GM18861 (cell line): Measurements from ENCODE around the gene GRID2.
"Not testable (repeated sequence)": the region's sequence is repeated elsewhere in the genome, so short reads cannot be mapped to it uniquely, and the experiment has no call there.

ENCODE experiments used
- ATAC-seq: cut with Tn5 transposase; IDR thresholded peaks from one replicate; pipeline ENCODE4 v1.9.1; 2021; ENCODE audit not compliant: unreplicated experiment

Gene GRID2

DNA sequence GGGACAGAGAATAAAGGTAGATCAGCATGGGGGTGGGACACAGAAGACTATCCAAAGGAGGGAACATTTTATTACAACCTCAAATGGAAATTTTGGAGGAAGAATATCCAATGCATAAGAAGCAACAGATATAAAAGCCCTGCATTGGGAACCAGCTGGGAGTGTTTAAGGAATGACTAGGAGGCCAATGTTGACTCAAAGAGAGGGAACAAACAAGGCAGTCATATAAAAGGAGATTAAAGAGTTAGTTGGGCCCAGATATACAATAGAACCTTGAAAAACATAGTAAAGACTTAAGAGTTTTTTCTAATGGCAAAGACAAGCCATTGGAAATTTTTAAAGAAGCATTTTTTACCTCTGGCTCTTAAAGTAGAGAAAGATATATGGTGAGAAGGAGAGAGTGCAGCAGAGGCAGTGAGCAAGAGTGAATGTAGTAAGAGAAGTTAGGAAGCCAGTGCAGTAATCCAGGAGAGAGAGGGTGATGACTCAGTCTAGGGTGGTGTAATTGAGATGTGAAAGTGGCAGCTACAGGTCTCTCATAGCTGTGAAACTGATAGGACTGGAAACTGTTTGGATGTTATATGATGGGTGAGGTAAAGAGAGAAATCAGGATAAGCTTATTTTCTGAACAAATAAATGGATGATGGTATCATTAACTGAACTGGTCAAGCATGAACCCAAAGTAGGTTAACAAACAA is 1342.6 kb downstream of the GRID2 start:
- peak; percentile 59 for ATAC-seq

DNA sequence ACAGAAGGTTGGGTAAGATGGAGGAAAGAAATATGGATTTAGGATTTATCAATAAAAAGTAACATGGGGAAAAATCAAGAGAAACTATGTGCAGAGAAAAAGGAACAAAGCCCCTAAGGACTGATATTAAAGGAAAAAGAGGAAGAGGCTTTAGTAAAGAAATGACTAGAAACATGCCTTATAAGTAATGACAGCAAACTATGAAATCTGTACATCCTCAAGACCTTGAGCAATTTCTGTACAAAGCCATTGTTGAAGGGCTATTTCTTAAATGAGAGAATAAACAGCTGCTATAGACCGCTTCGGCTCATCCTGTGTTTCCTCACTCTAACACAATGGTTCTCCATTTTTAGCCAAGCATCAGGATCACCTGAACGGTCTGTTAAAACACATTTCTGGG is 1344.5 kb downstream of the GRID2 start:
- no peak for ATAC-seq

DNA sequence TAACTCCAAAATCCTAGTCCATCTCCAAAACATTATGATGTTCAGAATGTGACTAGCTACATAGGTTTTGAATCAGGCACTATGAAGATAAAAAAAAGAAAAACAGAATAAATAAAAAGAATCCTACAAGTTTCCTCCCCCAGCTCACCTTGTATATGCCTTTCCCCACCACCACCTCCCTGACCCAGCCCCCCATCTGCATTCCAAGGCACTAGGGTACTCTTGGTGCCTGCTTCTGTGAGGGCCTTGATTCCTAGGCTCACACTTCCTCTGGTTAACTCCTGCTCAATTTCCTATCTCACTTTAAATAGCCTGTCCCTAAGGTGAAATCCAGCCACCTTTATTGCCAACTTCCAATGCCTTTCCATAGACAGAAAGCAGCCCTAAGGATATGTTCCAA is 1346.1 kb downstream of the GRID2 start:
- no peak for ATAC-seq

DNA sequence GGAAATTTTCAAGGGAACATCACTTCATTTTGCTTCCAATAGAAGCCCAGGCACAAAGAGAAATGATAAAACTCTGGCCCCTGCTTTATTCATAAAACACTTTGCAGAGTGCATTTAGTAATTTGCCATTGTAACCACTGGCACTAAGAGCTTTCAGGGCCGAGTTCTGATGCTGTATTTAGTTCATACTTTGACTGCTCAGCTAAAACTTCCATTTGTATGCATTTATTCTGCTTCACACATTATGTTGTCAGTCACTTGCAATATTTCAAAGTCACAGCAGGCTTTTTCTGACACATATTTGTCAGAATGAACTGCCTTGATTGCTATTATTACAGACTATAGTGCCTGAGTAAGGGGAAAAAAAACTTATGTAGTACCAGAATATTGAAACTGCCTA is 1350.4 kb downstream of the GRID2 start:
- ATAC-seq = no peak

DNA sequence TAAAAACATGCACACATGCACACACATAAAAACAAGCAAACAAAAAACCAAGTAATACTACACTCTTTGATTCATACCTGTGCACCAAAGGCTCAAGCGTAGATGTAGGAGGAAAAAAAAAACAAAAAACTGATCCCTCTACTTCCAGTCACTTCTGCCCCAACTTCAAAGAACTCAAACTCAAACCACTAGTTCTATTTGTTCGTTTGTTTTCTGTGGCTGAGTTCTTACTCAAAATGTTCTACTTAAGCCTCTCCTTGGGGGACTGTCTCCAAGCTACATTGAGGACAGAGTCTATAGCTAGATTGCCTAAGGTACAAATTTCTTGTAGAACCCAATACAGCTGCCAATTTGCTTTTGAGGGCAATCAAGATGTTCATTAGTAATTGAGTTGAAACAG is 1353.8 kb downstream of the GRID2 start:
- peak; percentile 62 for ATAC-seq

DNA sequence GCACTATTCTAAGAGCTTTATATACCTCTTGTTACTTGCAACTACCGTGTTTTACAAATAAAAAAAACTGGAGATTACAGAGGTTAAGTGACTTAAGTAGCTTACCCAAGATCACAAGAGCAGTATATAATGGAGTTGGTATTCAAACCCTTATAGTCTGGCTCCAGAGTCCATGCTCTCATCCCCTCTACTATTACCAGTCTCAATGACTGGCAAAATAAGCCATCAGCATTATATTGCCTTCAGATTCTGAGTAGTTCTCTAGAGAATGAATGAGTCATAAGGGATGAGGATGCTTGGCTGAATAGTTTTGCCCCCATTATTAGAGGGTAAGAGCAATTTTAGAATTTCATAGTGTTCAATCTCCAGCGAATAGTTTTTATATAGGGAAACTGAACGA is 1354.7 kb downstream of the GRID2 start:
- peak; percentile 40 for ATAC-seq

DNA sequence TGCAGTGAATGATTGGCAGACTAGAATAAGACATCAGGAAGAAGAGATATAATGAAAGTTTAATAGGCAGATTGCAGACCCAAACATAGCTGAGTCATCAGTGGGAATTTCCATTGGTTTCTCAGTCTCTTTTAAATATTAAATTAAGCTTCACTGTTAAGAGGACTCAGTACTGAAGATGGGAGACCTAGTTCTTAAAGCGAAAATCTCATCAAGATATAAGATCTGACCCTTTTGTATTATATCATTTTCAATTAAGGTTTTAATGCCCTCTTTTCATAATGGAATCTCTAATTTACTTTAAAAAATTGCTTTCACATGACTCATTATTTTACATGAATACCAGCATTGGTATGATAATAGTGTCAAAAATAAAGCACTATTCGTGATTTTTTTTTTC is 1355.9 kb downstream of the GRID2 start:
- ATAC-seq = no peak

DNA sequence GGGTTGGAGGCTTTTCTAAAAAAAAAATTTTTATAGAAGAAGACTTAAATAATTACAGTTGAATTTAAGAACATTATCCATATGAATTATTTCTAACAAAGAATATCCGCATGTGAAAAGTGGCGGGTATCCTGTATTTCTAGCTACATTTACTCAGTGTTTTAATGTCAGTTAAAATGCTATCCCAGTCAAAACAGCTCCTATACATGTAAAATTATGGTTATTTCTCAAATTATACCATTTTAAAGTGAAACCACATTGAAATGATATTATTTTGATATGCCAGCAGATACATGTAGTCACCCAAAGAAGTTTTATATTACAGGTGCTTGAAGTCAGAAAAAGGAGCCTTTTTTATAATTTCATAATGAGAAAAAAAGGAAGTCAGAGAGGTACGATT is 1356.3 kb downstream of the GRID2 start:
- ATAC-seq = no peak

DNA sequence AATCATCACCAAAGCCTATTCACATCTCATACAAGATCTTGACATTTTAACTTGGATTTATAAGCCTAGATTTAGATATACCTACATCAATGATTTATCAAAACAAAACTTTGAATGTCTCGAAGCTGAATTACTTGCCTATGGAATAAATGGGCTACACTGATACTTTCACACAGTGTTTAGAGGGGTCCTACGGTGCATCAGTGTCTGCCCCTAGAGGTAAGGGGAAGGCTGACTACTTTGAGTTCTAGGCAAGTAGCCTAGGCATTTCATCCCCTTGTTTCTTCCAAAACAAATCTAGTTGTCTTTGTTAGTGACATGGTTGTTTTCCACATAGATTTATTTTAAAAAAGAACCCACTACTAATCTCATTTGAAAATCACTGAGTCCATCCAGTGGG is 1366.7 kb downstream of the GRID2 start:
- ATAC-seq = no peak

DNA sequence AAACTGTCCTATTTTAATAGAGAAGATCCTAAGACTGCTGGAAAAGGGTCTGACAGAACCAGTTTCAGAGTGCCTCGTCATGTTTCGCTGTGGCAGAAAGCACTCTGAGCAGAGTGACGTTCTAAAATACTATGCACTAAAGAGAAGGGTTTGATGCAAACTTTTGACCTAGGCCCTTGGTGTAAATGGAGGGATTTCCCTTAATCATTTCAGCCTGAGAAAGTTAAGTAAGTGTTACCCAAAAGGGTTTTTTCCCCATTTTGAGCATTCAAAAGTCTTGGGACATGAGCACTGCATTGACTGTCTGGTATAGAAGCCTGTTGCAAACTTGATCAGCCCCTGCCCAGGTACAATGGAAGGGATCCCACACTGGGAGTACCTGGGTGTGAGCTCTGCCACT is 1367.3 kb downstream of the GRID2 start:
- no peak for ATAC-seq

DNA sequence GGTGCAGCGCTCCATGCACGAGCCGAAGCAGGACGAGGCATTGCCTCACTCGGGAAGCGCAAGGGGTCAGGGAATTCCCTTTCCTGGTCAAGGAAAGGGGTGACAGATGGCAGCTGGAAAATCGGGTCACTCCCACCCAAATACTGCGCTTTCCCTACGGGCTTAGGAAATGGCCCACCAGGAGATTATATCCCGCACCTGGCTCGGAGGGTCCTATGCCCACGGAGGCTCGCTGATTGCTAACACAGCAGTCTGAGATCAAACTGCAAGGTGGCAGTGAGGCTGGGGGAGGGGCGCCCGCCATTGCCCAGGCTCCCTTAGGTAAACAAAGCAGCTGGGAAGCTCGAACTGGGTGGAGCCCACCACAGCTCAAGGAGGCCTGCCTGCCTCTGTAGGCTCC is 1373.2 kb downstream of the GRID2 start:
- not testable (repeated sequence) for ATAC-seq

DNA sequence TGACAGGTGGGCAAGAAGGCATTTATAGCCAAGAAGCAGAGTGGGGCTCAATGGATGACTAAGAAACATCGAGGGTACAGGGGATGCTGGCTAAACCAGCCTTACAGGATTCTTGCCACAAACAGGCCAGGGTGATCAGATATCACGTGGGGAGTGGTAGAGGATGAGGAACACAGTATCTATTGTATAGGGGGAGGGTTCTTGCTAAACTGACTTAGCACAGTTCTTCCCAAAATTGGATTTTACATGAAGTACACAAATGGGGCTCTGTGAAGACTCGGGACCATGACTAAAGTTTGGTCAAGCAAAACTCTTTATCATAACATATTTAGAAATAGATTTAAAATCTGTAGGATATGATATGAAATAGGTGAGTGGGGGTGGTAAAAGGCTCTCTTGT is 1380.8 kb downstream of the GRID2 start:
- no peak for ATAC-seq

DNA sequence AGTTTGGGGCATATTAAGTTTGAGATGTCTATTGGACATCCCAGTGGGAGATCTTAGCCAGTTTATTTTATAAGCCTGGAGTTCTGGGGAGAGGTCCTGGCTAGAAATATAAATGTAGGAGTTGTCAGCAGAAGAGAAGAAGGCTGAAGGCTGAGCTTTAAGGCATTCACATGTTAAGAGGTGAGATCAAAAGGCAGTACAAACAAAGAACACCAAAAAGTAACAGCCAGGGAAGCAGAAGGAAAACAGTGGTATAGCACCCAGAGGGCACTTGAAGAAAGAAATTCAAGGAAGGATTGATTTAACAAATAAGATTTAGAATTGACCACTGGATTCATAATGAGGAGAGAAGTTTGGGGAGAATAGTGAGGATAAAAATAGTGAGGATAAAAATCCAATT is 1383.5 kb downstream of the GRID2 start:
- no peak for ATAC-seq

DNA sequence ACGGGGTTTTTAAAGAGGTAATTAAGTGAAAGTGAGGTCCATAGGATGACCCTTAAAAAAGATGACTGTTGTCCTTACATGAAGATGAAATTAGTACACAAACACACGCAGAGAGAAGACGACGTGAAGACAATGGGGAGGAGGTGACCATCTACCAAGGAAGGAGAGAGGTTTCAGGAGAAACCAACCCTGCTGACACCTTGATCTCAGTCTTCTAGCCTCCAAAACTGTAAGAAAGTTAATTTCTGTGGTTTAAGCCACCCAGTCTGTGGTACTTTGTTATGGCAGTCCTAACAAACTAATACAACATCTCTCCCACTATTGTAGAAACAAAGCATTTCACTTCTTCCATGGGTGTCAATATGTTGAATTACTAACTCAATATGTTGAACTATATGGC is 1385.2 kb downstream of the GRID2 start:
- no peak for ATAC-seq

DNA sequence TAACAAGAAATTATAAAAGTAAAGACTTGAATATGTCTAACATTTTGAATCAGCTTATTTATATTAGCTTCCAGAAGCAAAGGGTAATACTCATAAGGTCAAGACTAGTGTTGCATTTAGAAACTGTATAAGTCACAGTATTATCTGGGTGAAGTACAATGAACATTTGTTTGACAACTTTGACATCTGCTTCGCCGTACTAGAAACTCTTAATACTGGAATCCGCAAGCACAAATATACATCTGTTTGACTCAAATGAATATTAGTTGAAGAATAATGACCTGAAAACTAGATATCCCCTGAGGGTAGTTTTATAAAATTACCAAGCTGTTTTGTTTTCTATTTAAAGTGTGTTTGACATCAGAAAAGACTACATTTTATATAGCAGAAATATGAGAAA is 1389.4 kb downstream of the GRID2 start:
- no peak for ATAC-seq

DNA sequence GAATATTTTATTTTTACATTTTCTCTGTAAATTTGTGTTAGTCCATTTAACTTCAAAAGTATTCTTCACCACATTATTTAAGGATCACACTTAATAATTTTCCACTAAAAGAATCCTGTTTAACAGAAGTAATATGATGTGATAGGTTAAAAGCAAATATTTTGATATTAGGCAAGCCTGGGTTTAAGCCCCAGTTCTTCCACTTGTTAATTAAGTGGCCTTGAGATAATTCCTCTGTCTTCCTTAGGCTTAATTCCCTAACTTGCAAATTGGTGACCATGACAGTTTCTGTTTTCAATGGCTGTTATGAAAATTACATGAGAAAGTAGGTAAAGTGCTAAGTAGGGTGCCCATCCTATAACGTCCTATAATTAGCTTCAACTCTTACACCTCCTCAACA is 1394.9 kb downstream of the GRID2 start:
- no peak for ATAC-seq

DNA sequence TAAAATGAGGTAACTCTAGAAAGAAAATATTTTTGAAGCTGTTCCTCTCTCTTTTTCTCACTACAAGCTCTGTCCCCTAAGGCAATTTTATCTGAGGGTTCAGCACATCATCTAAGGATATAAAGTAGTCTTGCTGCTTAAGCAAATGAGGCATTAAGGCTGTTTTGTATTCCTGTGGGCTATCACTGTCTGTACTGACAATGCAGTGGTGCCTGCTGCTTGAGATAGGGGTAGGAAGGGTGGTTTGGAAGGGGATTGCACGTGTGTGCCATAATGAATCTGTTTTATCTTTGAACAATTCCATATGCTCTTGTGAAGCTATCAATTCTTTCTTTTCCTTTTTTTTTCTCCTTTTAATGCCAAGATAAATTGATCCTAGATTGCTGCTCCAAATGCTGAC is 1396.8 kb downstream of the GRID2 start:
- ATAC-seq = no peak

DNA sequence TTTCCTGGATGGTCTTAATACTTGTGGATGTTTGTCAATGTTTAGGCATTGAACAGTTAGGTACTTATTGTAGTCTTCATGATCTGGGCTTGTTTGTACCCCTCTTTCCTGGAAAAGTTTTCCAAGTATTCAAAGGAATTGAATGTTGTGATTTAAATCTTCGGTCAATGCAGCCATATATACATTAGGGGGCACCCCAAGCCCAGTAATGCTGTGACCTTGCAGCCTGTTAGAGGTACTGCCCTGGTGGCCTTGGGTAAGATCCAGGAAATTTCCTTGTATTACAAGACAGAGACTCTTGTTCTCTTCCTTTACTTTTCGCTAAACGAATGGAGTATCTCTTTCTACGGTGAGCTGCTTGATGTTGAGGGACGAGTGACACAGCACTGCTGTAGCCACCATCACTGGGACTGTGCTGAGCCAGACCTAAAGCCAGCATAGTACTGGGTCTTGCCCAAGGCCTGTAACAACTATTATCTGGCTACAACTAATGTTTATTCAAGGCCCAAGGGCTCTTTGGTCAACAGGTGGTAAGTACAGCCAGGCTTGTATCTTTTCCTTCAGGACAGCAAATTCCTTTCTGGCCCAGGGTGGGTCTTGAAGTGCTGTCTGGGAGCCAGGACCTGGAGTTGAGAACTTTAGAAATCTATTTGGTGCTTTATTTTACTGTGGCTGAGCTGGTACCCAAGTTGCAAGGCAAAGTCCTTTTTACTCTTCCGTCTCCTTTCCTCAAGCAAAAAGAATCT is 1406.5 kb downstream of the GRID2 start:
- no peak for ATAC-seq

DNA sequence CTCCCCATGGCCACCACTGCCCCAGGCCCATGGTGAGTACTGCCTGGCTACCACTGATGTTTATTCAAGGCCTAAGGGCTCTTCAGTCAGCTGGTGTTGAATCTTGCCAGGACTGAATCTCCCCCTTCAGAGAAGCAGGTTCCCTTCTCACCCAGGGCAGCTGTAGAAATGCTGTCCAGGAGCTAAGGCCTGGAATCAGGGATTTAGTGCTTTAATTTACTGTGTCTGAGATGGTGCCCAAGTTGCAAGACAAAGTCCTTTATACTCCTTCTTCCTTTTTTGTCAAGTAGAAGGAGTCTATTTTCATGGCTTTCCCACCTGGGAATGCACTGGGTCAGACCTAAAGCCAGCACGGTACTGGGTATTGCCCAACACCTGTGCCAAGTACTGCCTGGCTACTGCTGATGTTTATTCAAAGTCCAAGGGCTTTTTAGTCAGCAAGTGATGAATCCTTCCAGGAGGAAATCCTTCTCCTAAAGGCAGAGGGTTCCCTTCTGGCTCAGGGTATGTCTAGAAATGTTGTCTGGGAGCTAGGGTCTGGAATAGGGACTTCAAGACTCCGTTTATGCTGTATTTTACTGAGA is 1407.2 kb downstream of the GRID2 start:
- ATAC-seq = no peak

DNA sequence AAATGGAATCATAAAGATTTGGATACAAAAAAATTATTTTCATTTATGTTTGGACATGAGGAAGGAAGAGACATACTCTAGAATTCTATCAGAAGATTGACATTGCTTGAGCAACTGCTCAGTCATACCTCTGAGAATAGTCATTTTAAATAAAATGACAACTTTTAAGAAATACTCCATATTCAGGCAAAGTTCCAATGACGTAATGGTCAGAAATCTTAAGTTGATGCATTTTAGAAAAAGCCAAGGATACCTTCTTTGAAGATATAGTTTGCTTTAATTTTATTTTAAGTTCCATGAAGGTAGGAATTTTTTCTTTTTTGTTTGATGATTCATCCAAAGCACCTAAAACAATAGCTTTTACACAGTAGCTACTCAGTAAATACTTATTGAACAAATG is 1414.5 kb downstream of the GRID2 start:
- ATAC-seq = no peak

DNA sequence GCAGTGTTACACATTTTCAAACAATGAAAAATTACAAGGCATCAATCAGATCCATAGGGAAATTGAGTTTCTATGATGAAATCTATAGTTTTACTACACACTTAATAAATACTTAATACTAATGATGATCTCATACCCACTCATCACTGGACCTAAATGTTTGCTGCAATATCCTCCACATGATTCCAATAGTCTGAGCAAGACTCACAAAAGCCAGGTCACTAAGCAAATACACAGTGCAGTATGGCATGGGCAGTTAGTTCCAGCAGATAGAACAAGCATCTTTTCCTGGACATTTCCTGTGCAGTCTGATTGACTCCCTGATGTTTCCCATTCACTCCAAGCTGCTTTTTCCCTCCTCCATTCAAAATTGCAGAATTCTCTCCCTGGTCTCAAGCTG is 1415.8 kb downstream of the GRID2 start:
- no peak for ATAC-seq

DNA sequence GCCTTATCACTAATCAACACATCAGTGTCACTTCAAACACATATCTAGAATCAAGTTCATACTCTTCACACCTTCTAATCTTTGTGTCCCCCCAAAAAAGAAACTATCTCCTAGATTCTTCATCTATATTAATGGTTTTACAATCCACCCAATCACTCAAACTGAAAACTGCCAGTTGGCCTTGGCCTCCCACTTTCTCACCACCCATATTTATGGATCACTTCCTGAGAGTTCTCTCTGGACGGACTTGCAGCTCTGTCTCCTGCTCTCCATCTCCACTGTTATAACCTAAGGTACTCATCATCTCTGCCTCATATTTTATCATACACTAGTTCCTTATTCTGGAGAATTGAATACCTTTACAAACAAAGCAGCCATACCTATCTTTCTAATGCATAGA is 1418.7 kb downstream of the GRID2 start:
- no peak for ATAC-seq
